K562 (cell line): ENCODE data around the gene TBC1D2B. TPM values are rescaled to one million over a fixed set of nuclear protein-coding genes. Genes with fewer than 3 reads are reported as not detected.

Experiments
- ATAC-seq: fragments of 200-7000 bp; cut with Tn5 transposase; 3 replicates; pipeline ENCODE4 v1.9.1; 2020; ENCODE audit warnings: moderate library complexity
- BruUV-seq: library from RNA; stranded (reverse); fragments of 400-500 nt; replicated peaks from 2 replicates; lab custom pipeline; 2021; lab: Mats Ljungman, UMichigan
- CTCF ChIA-PET: fragments of 300-600 bp; formaldehyde crosslinking; extraction: SDS; loops from one replicate; lab custom pipeline; 2021; ENCODE audit warnings: low intra/inter-chr PET ratio; lab: Yijun Ruan, JAX
- POLR2A ChIA-PET: fragments of 300-600, 350-650 bp; sonication (Branson Sonifier 250); formaldehyde crosslinking; extraction: SDS; loops from one replicate; lab custom pipeline; 2021; ENCODE audit warnings: antibody characterized with exemption, inconsistent platforms; lab: Yijun Ruan, JAX
- DNase-seq, 4 experiments: peaks; one replicate each; pipeline versions ENCODE4 v3.0.0 to v3.0.0-alpha.2; 2011 to 2018; ENCODE audit warnings: low spot score in 3 of 4, mixed read lengths in 3 of 4; ENCODE audit errors: extremely low read depth in 1 of 4
- FAIRE-seq: peaks from 2 replicates; lab custom pipeline; 2011; peaks lifted over from hg19 to GRCh38; lab: Jason Lieb, UNC
- H2AFZ ChIP-seq: 2 replicates; pipeline ENCODE4 v1.6.0; 2011; ENCODE audit warnings: low read depth, low read length, control low read depth, inconsistent platforms
- H3K27ac ChIP-seq: fragments of 200-600 bp; 3 replicates; pipeline ENCODE4 v1.8.0; 2011; ENCODE audit warnings: low read depth, mild to moderate bottlenecking, control low read depth, inconsistent platforms, low read length, moderate library complexity, mixed read lengths; ENCODE audit errors: extremely low read depth
- H3K27me3 ChIP-seq, 2 experiments: fragments of 300-600 bp in 1 of 2; 2 replicates in 1 of 2; 3 replicates in 1 of 2; pipeline versions ENCODE4 v1.6.0 to v1.8.0; 2011; ENCODE audit warnings: inconsistent platforms in 2 of 2, low read length in 2 of 2, mild to moderate bottlenecking in 1 of 2, mixed read lengths in 1 of 2, moderate library complexity in 1 of 2; ENCODE audit not compliant: control insufficient read depth in 2 of 2, insufficient read depth in 2 of 2
- H3K36me3 ChIP-seq: fragments of 300-600 bp; 3 replicates; pipeline ENCODE4 v1.8.0; 2011; ENCODE audit warnings: mild to moderate bottlenecking, low read length, inconsistent platforms; ENCODE audit not compliant: control insufficient read depth, insufficient read depth
- H3K4me1 ChIP-seq, 2 experiments: fragments of 200-600 bp in 1 of 2; replicated peaks in 1 of 2; 2 replicates in 1 of 2; 3 replicates in 1 of 2; pipeline versions ENCODE4 v1.5.1 to v1.8.0; 2011; ENCODE audit warnings: inconsistent platforms in 2 of 2, low read length in 2 of 2, mild to moderate bottlenecking in 1 of 2, mixed read lengths in 1 of 2, moderate library complexity in 1 of 2; ENCODE audit not compliant: control insufficient read depth in 2 of 2, insufficient read depth in 2 of 2
- H3K4me2 ChIP-seq: 2 replicates; pipeline ENCODE4 v1.6.1; 2011; ENCODE audit warnings: low read length, control low read depth, inconsistent platforms, mixed read lengths; ENCODE audit not compliant: insufficient read depth
- H3K4me3 ChIP-seq: fragments of 200-600 bp; sonication (generic), shearing (Covaris generic); 2 replicates; pipeline ENCODE4 v1.5.1; 2016; ENCODE audit warnings: control low read depth, inconsistent platforms
- H3K79me2 ChIP-seq: fragments of 200-600 bp; 3 replicates; pipeline ENCODE4 v1.8.0; 2011; ENCODE audit warnings: low read length, inconsistent platforms; ENCODE audit not compliant: control insufficient read depth, insufficient read depth
- H3K9ac ChIP-seq, 2 experiments: 2 replicates each; pipeline versions ENCODE4 v1.6.0 to v1.6.1; 2011; ENCODE audit warnings: low read depth in 2 of 2, low read length in 2 of 2, control low read depth in 1 of 2, inconsistent platforms in 1 of 2, mild to moderate bottlenecking in 1 of 2, mixed read lengths in 1 of 2; ENCODE audit not compliant: insufficient read depth in 1 of 2
- H3K9me1 ChIP-seq: one replicate; pipeline ENCODE4 v1.6.0; 2011; ENCODE audit warnings: inconsistent platforms, mild to moderate bottlenecking, low read length, moderate library complexity; ENCODE audit not compliant: control insufficient read depth, insufficient read depth
- H3K9me3 ChIP-seq: replicated peaks from 2 replicates; pipeline ENCODE4 v1.5.1; 2011; ENCODE audit warnings: low read depth, low read length, inconsistent platforms; ENCODE audit not compliant: control insufficient read depth, insufficient read depth
- H4K20me1 ChIP-seq: replicated peaks from 2 replicates; pipeline ENCODE4 v1.6.1; 2011; ENCODE audit warnings: low read length, inconsistent platforms, mixed read lengths; ENCODE audit not compliant: control insufficient read depth, insufficient read depth
- DEAF1 ChIP-seq: fragments of 450-650 bp; formaldehyde crosslinking; IDR thresholded peaks from 2 replicates; pipeline ENCODE4 v1.4.0; 2020; ENCODE audit warnings: mild to moderate bottlenecking, moderate library complexity
- RAD21 ChIP-seq, 2 experiments: fragments of 250-450 bp in 1 of 2; fragments of 450-650 bp in 1 of 2; sonication (Bioruptor Pico) in 1 of 2; formaldehyde crosslinking in 1 of 2; IDR thresholded peaks in 1 of 2; conservative IDR thresholded peaks in 1 of 2; 2 replicates each; pipeline versions ENCODE4 v1.4.0 to v1.8.0; 2020 to 2022; ENCODE audit warnings: mild to moderate bottlenecking in 2 of 2, moderate library complexity in 1 of 2
- REST ChIP-seq, 2 experiments: fragments of 450-650 bp; formaldehyde crosslinking in 1 of 2; IDR thresholded peaks; 2 replicates each; pipeline versions ENCODE4 v1.4.0 to v1.6.1; 2014 to 2020; ENCODE audit warnings: mild to moderate bottlenecking in 2 of 2, borderline replicate concordance in 1 of 2, low read depth in 1 of 2
- SMC3 ChIP-seq: conservative IDR thresholded peaks from 2 replicates; pipeline ENCODE4 v1.6.1; 2011; ENCODE audit warnings: low read depth, low read length, improper control_type of control experiment; ENCODE audit not compliant: insufficient read depth
- SRSF7 ChIP-seq: fragments of 200-400 bp; formaldehyde crosslinking; optimal IDR thresholded peaks from 2 replicates; pipeline ENCODE3; 2017; ENCODE audit warnings: mild to moderate bottlenecking, low read depth, low read length
- ZBTB33 ChIP-seq: sonication (generic); formaldehyde crosslinking; IDR thresholded peaks from 2 replicates; pipeline ENCODE4 v1.8.1; 2023; ENCODE audit warnings: mild to moderate bottlenecking, missing genetic modification reagents
- WGBS: fragments of 100-300 bp; shearing (Covaris generic); methylation state at CpG from one replicate; pipeline ENCODE4 v1.1.6; 2016; ENCODE audit warnings: low coverage, mixed read lengths; ENCODE audit not compliant: insufficient coverage; ENCODE audit errors: missing lambda C conversion rate; 5-methylcytosine and 5-hydroxymethylcytosine counted together
- in situ Hi-C: fragments of 300-500 bp; cut with MboI; formaldehyde crosslinking; loops from 4 replicates; pipeline ENCODE4 v1.15.0; 2018; ENCODE audit warnings: inconsistent platforms, mixed read lengths
- intact Hi-C: fragments of 100-400 bp; cut with micrococcal nuclease; formaldehyde crosslinking; loops from 2 replicates; pipeline ENCODE4 v1.14.2; 2022
- polyA plus RNA-seq, 8 experiments: library from polyadenylated mRNA; depleted of rRNA in 4 of 8; stranded (reverse) in 5 of 8; unstranded in 3 of 8; fragments of >200 nt; fragmentation: Nextera tagmentation in 2 of 8; fragmentation: Illumina TruSeq in 1 of 8; extraction: Ambion mirVana in 2 of 8; extraction: Trizol in 1 of 8; gene quantifications; 2 replicates each; pipeline versions ENCODE4 v1.2.1 to v1.2.3, GENCODE V29; 2011 to 2014; ENCODE audit warnings: inconsistent platforms in 1 of 8, missing spikeins in 1 of 8
- total RNA-seq, 7 experiments: library from RNA; depleted of rRNA in 6 of 7; stranded (reverse); fragments of >200 nt in 6 of 7; fragmentation: Illumina TruSeq in 2 of 7; extraction: Trizol in 2 of 7; gene quantifications; 2 replicates each; pipeline versions ENCODE4 v1.2.1 to v1.2.3, GENCODE V29; 2011 to 2021; ENCODE audit warnings: low replicate concordance in 1 of 7

Gene TBC1D2B
- total and polyA plus RNA-seq, 9 of the 15 experiments (the other 6 are each of a cell fraction or from before 2014, with no cell fraction given) = 0.15 to 16.3 (median 8.9) TPM

- ChIA-PET POLR2A (no interaction called here), CTCF (interaction anchor here (0.6 to 1.7 kb wide), 5 partner anchors 108 to 596 kb away, joined by 3 to 15 read pairs (median 3); no protein-coding TSS in a partner anchor)
- peak; percentile 42 to 70; a peak in 3 of 4 replicates for TF ChIP-seq RAD21 (CRISPR knock-in tag; conservative IDR thresholded peaks at IDR 0.05 in 1 of 2, IDR thresholded peaks at IDR 0.05 in 1 of 2)
- TF ChIP-seq REST (IDR thresholded peaks at IDR 0.05; ENCODE audit: borderline replicate concordance) = peak; percentile 51; the same call in 1 of the 2 replicates
- TF ChIP-seq REST (CRISPR knock-in tag; IDR thresholded peaks at IDR 0.05; ENCODE audit: low read depth) = no peak
- 0 out of 2 replicates have a peak, but pooled peaks have one; percentile 8 for TF ChIP-seq DEAF1
- peak; percentile 47; the same call in 1 of the 2 replicates for TF ChIP-seq SMC3
- no peak for TF ChIP-seq SRSF7
- TF ChIP-seq ZBTB33 (CRISPR knock-in tag) = peak; percentile 93
These were observed 77.2 kb downstream of the TBC1D2B start for GRCh38 chr15:78000091-78000926.

More at GRCh38 chr15:78000091-78000926, 77.2 kb downstream of the TBC1D2B start:
- BruUV-seq = no TSS peak
- DNase-seq (peak; percentile 46 to 72 (median 62)), FAIRE-seq (peak; percentile 48), ATAC-seq (peak; percentile 96)
- no peak overlapping the region for H2AFZ ChIP-seq
- peaks cover 16% of the 10 kb centered on the region; the same call in 1 of the 3 replicates for H3K36me3 ChIP-seq
- H4K20me1 ChIP-seq = 0 out of 2 replicates have a peak, but pooled peaks cover 3% of the 10 kb centered on the region
- WGBS = 63% methylated on average over 24 of the region's 24 CpGs
- no peaks in the 10 kb centered on the region for H3K9me1 ChIP-seq
- H3K79me2 ChIP-seq = no peaks in the 10 kb centered on the region
- no peak overlapping the region for H3K4me2 ChIP-seq
- H3K9ac ChIP-seq = no peak overlapping the region
- H3K9me3 ChIP-seq = no peaks in the 10 kb centered on the region
- no peaks in the 10 kb centered on the region for H3K27me3 ChIP-seq
- no peak overlapping the region for H3K4me3 ChIP-seq
- intact Hi-C loops (loop anchor here (1.0 kb wide), 1 partner anchor 108 kb away; no protein-coding TSS in a partner anchor), in situ Hi-C loops (no loop called here)
- H3K4me1 ChIP-seq = peaks cover 0 to 4% of the 10 kb centered on the region in 2 experiments; a peak in 1 of 5 replicates
- H3K27ac ChIP-seq = no peak overlapping the region
